Measurements from ENCODE around the gene CLEC12A.
"Not testable (repeated sequence)": the region's sequence is repeated elsewhere in the genome, so short reads cannot be mapped to it uniquely, and the experiment has no call there.

The CLEC12A gene

GRCh38 chr12:9973949-9974348 lies 2.7 kb downstream of the CLEC12A start:
- FAIRE-seq, result no peak

- FAIRE-seq, result not testable (repeated sequence)
Measured at GRCh38 chr12:9974731-9975130, 3.5 kb downstream of the CLEC12A start.

GRCh38 chr12:9975614-9976013 lies 4.4 kb downstream of the CLEC12A start:
- FAIRE-seq, result no peak

- FAIRE-seq, result not testable (repeated sequence)
Measured at GRCh38 chr12:9976626-9977025, 5.4 kb downstream of the CLEC12A start.

- FAIRE-seq, result no peak
Measured at GRCh38 chr12:9977916-9978315, 6.7 kb downstream of the CLEC12A start.

- no peak for FAIRE-seq
Measured at GRCh38 chr12:9980126-9980525, 8.9 kb downstream of the CLEC12A start.

- FAIRE-seq, result no peak
Measured at GRCh38 chr12:9991876-9992275, 20.7 kb downstream of the CLEC12A start.

GRCh38 chr12:9992296-9992695 lies 21.1 kb downstream of the CLEC12A start:
- no peak for FAIRE-seq

GRCh38 chr12:9999016-9999415 lies 27.8 kb downstream of the CLEC12A start, which contains the start of gene CLEC1B:
TSS of gene CLEC1B (minus strand) at chr12:9999121. CDS start at chr12:9999100, 21 bp downstream.
- no peak for FAIRE-seq

- no peak for FAIRE-seq
Measured at GRCh38 chr12:10001171-10001776, 30.1 kb downstream of the CLEC12A start.

- no peak for FAIRE-seq
Measured at GRCh38 chr12:10012630-10013330, 41.6 kb downstream of the CLEC12A start.

GRCh38 chr12:10015450-10015849 lies 44.2 kb downstream of the CLEC12A start:
- FAIRE-seq, result no peak

GRCh38 chr12:10016881-10017280 lies 45.7 kb downstream of the CLEC12A start:
- no peak for FAIRE-seq

GRCh38 chr12:10018386-10018785 lies 47.2 kb downstream of the CLEC12A start:
- FAIRE-seq, result no peak

- no peak for FAIRE-seq
Measured at GRCh38 chr12:10021342-10021741, 50.1 kb downstream of the CLEC12A start.

- FAIRE-seq, result no peak
Measured at GRCh38 chr12:10025236-10025635, 54.0 kb downstream of the CLEC12A start.

- FAIRE-seq, result not testable (repeated sequence)
Measured at GRCh38 chr12:10026666-10027065, 55.5 kb downstream of the CLEC12A start.

- FAIRE-seq, result no peak
Measured at GRCh38 chr12:10027311-10027710, 56.1 kb downstream of the CLEC12A start.

GRCh38 chr12:10027721-10028120 lies 56.5 kb downstream of the CLEC12A start:
- no peak for FAIRE-seq

- no peak for FAIRE-seq
Measured at GRCh38 chr12:10030446-10030845, 59.2 kb downstream of the CLEC12A start, which contains the start of gene CLEC9A. TSS of gene CLEC9A (plus strand) at chr12:10030682. CDS start at chr12:10052688, 22,006 bp downstream.

GRCh38 chr12:10031321-10031720 lies 60.1 kb downstream of the CLEC12A start:
- FAIRE-seq, result no peak

GRCh38 chr12:10031771-10032175 lies 60.6 kb downstream of the CLEC12A start:
- FAIRE-seq, result no peak

GRCh38 chr12:10033783-10034545 lies 62.8 kb downstream of the CLEC12A start:
- FAIRE-seq, result no peak

Data from colon (tissue), 2 donors.